ENCODE measurements around the gene KCNIP1. TPM values are rescaled to one million over a fixed set of nuclear protein-coding genes. Genes with fewer than 3 reads are reported as not detected.

KCNIP1 gene
- total RNA-seq, 2 experiments from 2014 or later = not detected

DNA sequence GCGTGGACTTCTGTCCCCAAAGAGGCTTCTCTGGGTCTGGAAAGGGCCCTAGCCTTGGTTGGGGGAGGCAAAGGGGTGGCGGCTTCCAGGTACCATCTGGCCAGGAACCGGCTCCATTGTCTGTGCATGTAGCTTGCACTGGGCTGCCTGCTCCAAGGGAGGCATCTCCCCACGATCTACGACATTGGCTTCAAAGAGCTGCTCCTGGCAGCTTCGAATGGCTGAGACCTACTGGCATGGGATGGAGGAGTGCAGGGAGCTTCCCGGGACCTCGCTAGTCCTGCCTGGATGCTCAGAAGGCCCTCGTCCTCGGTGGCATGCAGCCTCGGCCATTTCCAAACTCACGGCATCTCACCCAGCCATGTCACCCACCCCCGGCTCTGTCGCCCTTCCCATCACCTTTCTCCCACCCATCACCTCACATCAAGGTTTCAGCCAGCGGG is 137.8 kb downstream of the KCNIP1 start:
- Mint-ChIP-seq H3K4me3 (no peak overlapping the region), H3K36me3 (ENCODE audit: low read depth) (no peaks in the 10 kb centered on the region), H3K27ac (no peak overlapping the region), H3K9me3 (ENCODE audit: insufficient read depth) (no peaks in the 10 kb centered on the region), H3K27me3 (ENCODE audit: low read depth) (peaks cover 11% of the 10 kb centered on the region), H3K4me1 (ENCODE audit: low read depth) (no peaks in the 10 kb centered on the region)
- ChIA-PET CTCF (interaction anchor here (0.8 to 1.1 kb wide), 2 partner anchors 11 to 13 kb away, joined by 3 read pairs; no protein-coding TSS in a partner anchor), POLR2A (no interaction called here)
- no peak for DNase-seq
- ATAC-seq = no peak

DNA sequence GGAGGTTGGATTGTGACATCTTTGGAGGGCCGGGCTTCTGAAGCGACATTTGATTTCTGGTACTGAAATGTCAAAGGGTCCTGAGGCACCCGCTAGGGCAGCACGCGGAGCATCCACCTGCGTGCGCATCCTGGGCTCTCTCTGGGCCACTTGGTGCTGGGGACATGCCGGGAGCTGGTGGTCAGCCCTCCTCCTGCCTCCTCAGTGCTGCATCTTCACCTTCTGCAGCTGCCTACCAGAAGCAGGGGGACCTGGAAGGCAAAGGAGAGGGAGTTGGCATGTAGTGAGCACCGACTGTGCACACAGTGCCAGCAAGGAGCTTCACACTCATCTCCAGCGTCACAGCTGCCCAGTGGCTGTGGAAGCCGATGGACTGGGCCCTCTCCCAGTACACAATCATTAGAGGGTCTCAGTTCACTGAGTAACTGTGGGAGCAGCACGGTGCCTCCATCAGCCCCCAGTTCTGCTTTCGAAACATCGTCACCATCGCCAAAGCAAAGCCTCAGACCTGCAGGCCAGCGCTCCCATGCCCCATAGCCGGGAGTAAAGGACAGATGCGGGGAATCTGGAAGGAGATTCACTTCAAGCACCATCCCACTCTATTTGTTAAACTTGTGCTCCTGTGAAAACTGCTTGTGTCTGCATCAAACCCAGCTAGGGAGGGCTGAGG is 138.4 kb downstream of the KCNIP1 start:
- Mint-ChIP-seq H3K27me3 (ENCODE audit: low read depth) (peaks cover 12% of the 10 kb centered on the region), H3K4me1 (ENCODE audit: low read depth) (no peaks in the 10 kb centered on the region), H3K4me3 (no peak overlapping the region), H3K9me3 (ENCODE audit: insufficient read depth) (no peaks in the 10 kb centered on the region), H3K27ac (no peak overlapping the region), H3K36me3 (ENCODE audit: low read depth) (no peaks in the 10 kb centered on the region)
- ChIA-PET CTCF (interaction anchor here (0.8 to 1.5 kb wide), 3 partner anchors 9 to 12 kb away, joined by 3 read pairs; no protein-coding TSS in a partner anchor), POLR2A (no interaction called here)
- DNase-seq (no peak), ATAC-seq (no peak)

DNA sequence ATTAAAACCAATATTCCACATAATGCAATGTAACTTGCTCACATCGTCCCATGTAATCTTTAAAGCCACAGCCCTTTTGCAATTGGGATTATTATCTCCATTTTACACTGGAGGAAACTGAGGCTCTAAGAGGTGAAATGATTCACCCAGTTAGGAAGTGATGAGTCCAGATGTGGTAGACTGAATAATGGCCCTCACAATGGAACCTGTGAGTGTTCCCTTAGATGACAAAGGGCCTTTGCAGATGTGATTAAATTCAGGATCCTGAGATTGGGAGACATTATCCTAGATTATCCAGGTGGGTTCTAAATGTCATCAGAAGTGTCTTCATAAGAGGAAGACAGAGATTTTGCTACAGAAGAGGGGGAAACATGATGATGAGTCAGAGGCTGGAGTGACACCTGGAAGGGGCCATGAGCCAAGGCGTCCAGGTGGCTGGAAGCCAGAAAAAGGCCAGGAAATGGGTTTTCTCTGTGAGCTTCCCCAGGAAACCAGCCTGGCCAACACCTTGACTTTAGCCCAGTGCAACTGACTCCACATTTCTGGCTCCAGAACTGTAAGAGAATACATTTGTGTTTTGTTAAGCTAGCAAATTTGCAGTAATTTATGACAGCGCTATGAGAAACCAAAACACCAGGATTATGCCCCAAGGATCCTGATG is 139.1 kb downstream of the KCNIP1 start:
- ChIA-PET POLR2A (no interaction called here), CTCF (interaction anchor here (0.5 to 1.5 kb wide), 3 partner anchors 9 to 156 kb away, joined by 3 read pairs; no protein-coding TSS in a partner anchor)
- H3K27me3 Mint-ChIP-seq (ENCODE audit: low read depth) = peaks cover 14% of the 10 kb centered on the region
- no peaks in the 10 kb centered on the region for H3K4me1 Mint-ChIP-seq (ENCODE audit: low read depth)
- no peak for DNase-seq
- no peaks in the 10 kb centered on the region for H3K36me3 Mint-ChIP-seq (ENCODE audit: low read depth)
- no peak overlapping the region for H3K4me3 Mint-ChIP-seq
- no peaks in the 10 kb centered on the region for H3K9me3 Mint-ChIP-seq (ENCODE audit: insufficient read depth)
- ATAC-seq = no peak
- H3K27ac Mint-ChIP-seq = no peak overlapping the region

GRCh38 chr5:170643591-170643990 is 139.8 kb downstream of the KCNIP1 start:
- no peaks in the 10 kb centered on the region for H3K36me3 Mint-ChIP-seq (ENCODE audit: low read depth)
- ChIA-PET CTCF (interaction anchor here (0.5 to 1.5 kb wide), 2 partner anchors 10 to 157 kb away, joined by 3 read pairs; no protein-coding TSS in a partner anchor), POLR2A (no interaction called here)
- no peak for DNase-seq
- H3K27ac Mint-ChIP-seq = no peak overlapping the region
- no peak for ATAC-seq
- peaks cover 18% of the 10 kb centered on the region for H3K27me3 Mint-ChIP-seq (ENCODE audit: low read depth)
- no peaks in the 10 kb centered on the region for H3K4me1 Mint-ChIP-seq (ENCODE audit: low read depth)
- no peak overlapping the region for H3K4me3 Mint-ChIP-seq
- H3K9me3 Mint-ChIP-seq (ENCODE audit: insufficient read depth) = no peaks in the 10 kb centered on the region

DNA sequence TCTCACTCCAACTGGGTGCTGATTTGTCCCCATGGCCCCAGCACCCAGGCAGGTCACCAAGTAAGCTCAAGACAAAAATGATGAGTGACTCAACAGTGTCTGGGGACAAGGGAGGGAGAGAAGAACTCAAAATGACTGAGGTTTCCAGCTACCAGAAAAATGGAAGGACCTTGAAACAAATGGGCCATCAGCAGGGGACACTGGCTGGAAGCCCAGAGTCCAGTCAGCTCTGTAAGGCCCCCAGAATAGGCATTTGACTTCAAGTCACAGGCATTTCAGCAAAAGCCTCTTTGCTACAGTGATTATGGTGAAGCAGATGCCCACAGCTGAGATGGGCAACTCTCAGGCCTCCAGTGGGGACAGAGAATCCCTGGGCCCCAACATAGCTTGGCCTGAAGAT is 140.7 kb downstream of the KCNIP1 start:
- Mint-ChIP-seq H3K27ac (no peak overlapping the region), H3K9me3 (ENCODE audit: insufficient read depth) (no peaks in the 10 kb centered on the region), H3K27me3 (ENCODE audit: low read depth) (peaks cover 19% of the 10 kb centered on the region), H3K36me3 (ENCODE audit: low read depth) (no peaks in the 10 kb centered on the region), H3K4me1 (ENCODE audit: low read depth) (no peaks in the 10 kb centered on the region), H3K4me3 (no peak overlapping the region)
- ATAC-seq (no peak), DNase-seq (no peak)
- ChIA-PET POLR2A (no interaction called here), CTCF (interaction anchor here (1.3 kb wide), 1 partner anchor 11 kb away, joined by 3 read pairs; no protein-coding TSS in a partner anchor)

DNA sequence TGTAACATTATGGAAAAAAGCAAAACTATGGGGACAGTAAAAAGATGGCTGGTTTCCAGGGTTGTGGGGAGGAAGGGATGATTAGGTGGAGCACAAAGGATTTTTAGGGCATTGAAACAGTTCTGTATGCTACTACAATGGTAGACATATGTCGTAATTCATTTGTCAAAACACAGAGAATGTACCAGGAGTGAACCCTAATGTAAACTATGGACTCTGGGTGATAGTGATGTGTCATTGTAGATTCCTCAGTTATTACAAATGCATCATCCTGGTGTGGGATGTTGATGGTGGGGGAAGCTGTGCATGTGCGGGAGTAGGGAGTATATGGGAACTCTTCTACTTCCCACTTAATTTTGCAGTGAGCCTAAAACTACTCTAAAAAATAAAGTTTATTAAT is 144.7 kb downstream of the KCNIP1 start:
- ChIA-PET POLR2A (no interaction called here), CTCF (interaction anchor here (0.9 kb wide), 1 partner anchor 10 kb away, joined by 3 read pairs; no protein-coding TSS in a partner anchor)
- Mint-ChIP-seq H3K9me3 (ENCODE audit: insufficient read depth) (no peaks in the 10 kb centered on the region), H3K4me3 (no peak overlapping the region), H3K27ac (no peak overlapping the region), H3K4me1 (ENCODE audit: low read depth) (no peaks in the 10 kb centered on the region), H3K27me3 (ENCODE audit: low read depth) (peaks cover 23% of the 10 kb centered on the region), H3K36me3 (ENCODE audit: low read depth) (no peaks in the 10 kb centered on the region)
- ATAC-seq (no peak), DNase-seq (no peak)

DNA sequence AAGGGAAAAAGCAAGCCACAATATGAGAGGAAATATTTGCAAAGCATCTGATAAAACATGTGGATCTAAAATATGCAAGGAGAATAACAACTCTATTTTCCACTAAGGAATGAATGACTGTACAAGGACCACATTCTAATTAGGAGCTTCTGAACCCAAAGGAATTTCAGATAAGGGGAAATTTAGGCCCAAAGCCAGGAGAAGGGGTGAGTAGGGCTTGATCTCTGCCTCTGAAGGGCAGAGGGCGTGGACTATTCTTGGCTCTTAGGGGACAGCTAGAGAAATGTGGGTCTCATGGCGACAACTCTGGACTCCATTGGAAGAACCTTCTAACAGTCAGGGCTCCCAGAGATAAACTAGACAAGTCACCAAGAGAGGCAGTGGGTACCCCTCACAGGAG is 147.0 kb downstream of the KCNIP1 start:
- Mint-ChIP-seq H3K4me3 (no peak overlapping the region), H3K36me3 (ENCODE audit: low read depth) (no peaks in the 10 kb centered on the region), H3K9me3 (ENCODE audit: insufficient read depth) (no peaks in the 10 kb centered on the region), H3K27ac (no peak overlapping the region), H3K27me3 (ENCODE audit: low read depth) (peaks cover 24% of the 10 kb centered on the region), H3K4me1 (ENCODE audit: low read depth) (no peaks in the 10 kb centered on the region)
- DNase-seq (no peak), ATAC-seq (no peak)
- POLR2A ChIA-PET = no interaction called here
- CTCF ChIA-PET = no interaction called here

DNA sequence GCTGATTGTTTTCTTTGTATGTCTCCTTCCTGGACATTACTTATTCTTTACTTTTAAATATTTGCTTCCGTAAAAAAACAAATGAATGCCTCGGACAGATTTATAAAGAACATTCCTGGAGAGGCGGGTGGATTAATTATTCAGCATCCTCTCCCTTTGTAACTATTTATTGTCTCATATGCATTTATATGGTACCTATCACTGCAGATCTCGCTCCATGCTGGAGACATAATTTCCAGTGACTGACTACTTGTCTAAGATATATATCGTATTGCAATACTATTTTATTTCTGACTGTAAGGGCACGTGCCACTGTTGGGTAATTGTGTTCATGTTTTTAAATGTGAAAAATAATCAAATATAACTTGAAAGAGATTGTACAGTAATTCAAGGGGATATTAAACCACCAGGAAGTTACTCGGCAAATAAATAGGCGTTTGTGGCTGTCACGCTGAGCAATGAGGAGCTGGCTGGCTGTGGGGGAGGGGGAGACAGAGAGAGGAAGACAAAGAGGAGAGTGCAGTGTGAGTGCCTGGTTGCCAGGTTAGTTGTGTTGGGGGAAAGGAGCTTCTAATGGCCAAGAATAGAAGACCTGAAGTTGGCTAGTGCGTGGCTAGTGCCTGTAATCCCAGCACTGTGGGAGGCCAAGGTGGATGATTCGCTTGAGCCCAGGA is 147.9 kb downstream of the KCNIP1 start:
- H3K4me1 Mint-ChIP-seq (ENCODE audit: low read depth) = no peaks in the 10 kb centered on the region
- DNase-seq = no peak
- H3K27me3 Mint-ChIP-seq (ENCODE audit: low read depth) = peaks cover 17% of the 10 kb centered on the region
- POLR2A ChIA-PET = no interaction called here
- no peak for ATAC-seq
- no peaks in the 10 kb centered on the region for H3K36me3 Mint-ChIP-seq (ENCODE audit: low read depth)
- H3K27ac Mint-ChIP-seq = no peak overlapping the region
- H3K4me3 Mint-ChIP-seq = no peak overlapping the region
- CTCF ChIA-PET = no interaction called here
- no peaks in the 10 kb centered on the region for H3K9me3 Mint-ChIP-seq (ENCODE audit: insufficient read depth)

DNA sequence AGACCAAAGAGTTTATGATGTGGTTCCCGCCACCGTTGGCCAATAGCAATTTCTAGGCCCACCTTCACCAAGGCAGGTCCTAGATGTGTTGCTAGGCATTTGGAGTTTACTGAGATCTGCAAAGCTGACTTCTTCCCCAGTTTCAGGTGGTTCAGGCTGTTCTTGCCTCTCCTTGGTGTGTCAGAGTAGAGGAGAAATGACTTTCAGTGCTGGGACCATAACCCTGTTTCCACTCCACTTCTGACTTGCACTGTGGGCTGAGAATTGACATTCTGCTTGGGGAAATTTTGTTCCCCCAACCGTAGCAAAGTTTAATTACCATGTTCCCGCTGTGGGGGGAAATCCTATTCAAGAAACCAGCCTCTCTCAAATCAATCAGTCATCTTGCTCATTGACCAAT is 151.7 kb downstream of the KCNIP1 start:
- DNase-seq = no peak
- no peaks in the 10 kb centered on the region for H3K4me1 Mint-ChIP-seq (ENCODE audit: low read depth)
- ChIA-PET CTCF (no interaction called here), POLR2A (no interaction called here)
- H3K36me3 Mint-ChIP-seq (ENCODE audit: low read depth) = no peaks in the 10 kb centered on the region
- peaks cover 7% of the 10 kb centered on the region for H3K27me3 Mint-ChIP-seq (ENCODE audit: low read depth)
- H3K27ac Mint-ChIP-seq = no peak overlapping the region
- no peak overlapping the region for H3K4me3 Mint-ChIP-seq
- no peak for ATAC-seq
- no peaks in the 10 kb centered on the region for H3K9me3 Mint-ChIP-seq (ENCODE audit: insufficient read depth)

GRCh38 chr5:170655920-170656319 is 152.1 kb downstream of the KCNIP1 start:
- no peak overlapping the region for H3K4me3 Mint-ChIP-seq
- no peak for DNase-seq
- ChIA-PET POLR2A (no interaction called here), CTCF (no interaction called here)
- no peak overlapping the region for H3K27ac Mint-ChIP-seq
- no peaks in the 10 kb centered on the region for H3K9me3 Mint-ChIP-seq (ENCODE audit: insufficient read depth)
- H3K4me1 Mint-ChIP-seq (ENCODE audit: low read depth) = no peaks in the 10 kb centered on the region
- H3K27me3 Mint-ChIP-seq (ENCODE audit: low read depth) = peaks cover 5% of the 10 kb centered on the region
- no peak for ATAC-seq
- no peaks in the 10 kb centered on the region for H3K36me3 Mint-ChIP-seq (ENCODE audit: low read depth)

DNA sequence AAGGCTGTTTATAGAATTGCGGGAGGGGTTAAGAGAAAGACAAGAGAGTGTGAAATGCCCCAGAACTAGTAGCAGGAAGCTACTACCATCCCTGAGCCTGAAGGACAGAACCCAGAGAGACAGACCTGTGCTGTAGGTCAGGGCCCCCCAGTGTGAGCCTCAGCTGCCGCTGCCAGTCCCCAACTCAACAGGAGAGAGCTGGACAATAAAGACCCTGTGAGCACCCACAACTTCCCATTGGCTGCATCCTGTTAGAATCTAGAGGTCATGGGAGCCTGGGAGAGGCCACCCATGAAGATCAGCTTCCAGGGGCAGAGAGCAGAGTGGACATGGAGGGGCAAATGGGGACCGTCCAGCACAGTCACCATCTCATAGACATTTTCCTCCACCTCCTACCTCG is 152.5 kb downstream of the KCNIP1 start:
- no peak for DNase-seq

DNA sequence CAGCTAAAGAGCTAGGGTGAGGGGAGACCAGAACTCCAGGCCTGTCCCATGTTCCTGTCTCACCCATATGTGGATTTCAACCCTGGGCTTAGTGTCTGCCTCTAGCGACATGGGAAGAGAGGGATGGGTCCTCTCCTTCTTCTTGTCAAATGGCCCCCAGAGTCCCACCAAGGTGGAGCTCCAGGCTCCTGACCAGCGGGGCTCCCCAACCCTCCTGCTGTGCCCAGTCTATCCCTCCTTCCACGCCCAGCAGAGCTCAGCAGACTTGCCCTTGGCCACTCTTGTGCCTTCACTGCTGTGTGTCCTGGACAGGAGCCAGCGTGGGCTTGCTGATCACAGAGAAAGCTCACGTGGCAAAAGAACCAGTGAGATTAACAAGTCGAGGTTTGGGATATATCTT is 156.7 kb downstream of the KCNIP1 start:
- POLR2A ChIA-PET = no interaction called here
- no peak overlapping the region for H3K27ac Mint-ChIP-seq
- no peak overlapping the region for H3K4me3 Mint-ChIP-seq
- ATAC-seq = no peak
- CTCF ChIA-PET = no interaction called here
- no peak for DNase-seq
- H3K4me1 Mint-ChIP-seq (ENCODE audit: low read depth) = no peaks in the 10 kb centered on the region
- no peaks in the 10 kb centered on the region for H3K9me3 Mint-ChIP-seq (ENCODE audit: insufficient read depth)
- H3K27me3 Mint-ChIP-seq (ENCODE audit: low read depth) = peaks cover 9% of the 10 kb centered on the region
- H3K36me3 Mint-ChIP-seq (ENCODE audit: low read depth) = no peaks in the 10 kb centered on the region

More for the DNA sequence above, 152.5 kb downstream of the KCNIP1 start:
- Mint-ChIP-seq H3K4me3 (no peak overlapping the region), H3K27ac (no peak overlapping the region), H3K4me1 (ENCODE audit: low read depth) (no peaks in the 10 kb centered on the region), H3K9me3 (ENCODE audit: insufficient read depth) (no peaks in the 10 kb centered on the region), H3K36me3 (ENCODE audit: low read depth) (no peaks in the 10 kb centered on the region), H3K27me3 (ENCODE audit: low read depth) (peaks cover 5% of the 10 kb centered on the region)
- no peak for ATAC-seq
- CTCF ChIA-PET = no interaction called here
- POLR2A ChIA-PET = no interaction called here

Measured in activated CD8-positive, alpha-beta T cell treated with anti-CD3 and anti-CD28 coated beads, Interleukin-2, amount 10 ng/mL, durations not matched to agents 7 days and 5 days (primary cell).